Left kidney (tissue), 2 donors: Measurements from ENCODE around the gene SLC16A1. TPM values are rescaled to one million over a fixed set of nuclear protein-coding genes. Genes with fewer than 3 reads are reported as not detected.
A peak's percentile ranks its signal among the peaks of the same experiment; 100 is the strongest.
"Not testable (repeated sequence)": the region's sequence is repeated elsewhere in the genome, so short reads cannot be mapped to it uniquely, and the experiment has no call there.

Experiments
- DNase-seq: peaks from one replicate; pipeline ENCODE4 v3.0.0-alpha.2; 2013
- polyA plus RNA-seq: library from polyadenylated mRNA; unstranded; fragments of 120-200 nt; gene quantifications from one replicate; pipeline ENCODE4 v1.2.1, GENCODE V29; 2013; ENCODE audit not compliant: insufficient read length

The SLC16A1 gene
- polyA plus RNA-seq, 1 donor, result 61.9 TPM

DNA sequence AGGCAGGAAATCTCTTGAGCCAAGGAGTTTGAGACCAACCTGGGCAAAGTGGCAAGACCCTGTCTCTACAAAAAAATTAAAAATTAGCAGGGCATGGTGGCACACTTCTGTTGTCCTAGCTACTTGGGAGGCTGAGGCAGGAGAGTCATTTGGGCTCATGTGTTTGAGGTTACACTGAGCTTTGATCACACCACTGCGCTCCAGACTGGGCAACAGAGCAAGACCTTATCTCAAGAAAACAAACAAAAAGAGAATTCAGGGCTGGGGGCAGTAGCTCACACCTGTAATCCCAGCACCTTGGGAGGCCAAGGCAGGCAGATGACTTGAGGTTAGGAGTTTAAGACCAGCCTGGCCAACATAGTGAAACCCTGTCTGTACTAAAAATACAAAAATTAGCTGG, 17.8 kb upstream of the SLC16A1 start:
- DNase-seq, result no peak

DNA sequence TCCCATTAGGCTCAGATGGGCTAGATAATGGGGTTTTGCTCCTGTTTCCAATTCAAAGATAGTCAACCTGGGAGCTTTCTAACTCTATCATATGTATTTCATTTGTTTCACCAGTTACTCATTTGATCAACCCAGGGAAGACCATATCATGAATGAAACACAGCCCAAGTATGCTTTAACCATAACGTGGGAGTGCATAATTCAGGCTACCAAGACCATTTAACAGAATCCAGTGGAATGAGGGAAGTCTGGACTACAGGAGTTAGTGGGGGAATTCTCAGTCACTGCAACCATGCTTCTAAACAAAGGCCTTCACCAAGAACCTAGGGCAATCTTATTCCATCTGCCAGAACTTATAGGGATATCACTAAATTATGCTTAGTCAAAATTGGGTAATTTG, 15.0 kb upstream of the SLC16A1 start:
- no peak for DNase-seq

DNA sequence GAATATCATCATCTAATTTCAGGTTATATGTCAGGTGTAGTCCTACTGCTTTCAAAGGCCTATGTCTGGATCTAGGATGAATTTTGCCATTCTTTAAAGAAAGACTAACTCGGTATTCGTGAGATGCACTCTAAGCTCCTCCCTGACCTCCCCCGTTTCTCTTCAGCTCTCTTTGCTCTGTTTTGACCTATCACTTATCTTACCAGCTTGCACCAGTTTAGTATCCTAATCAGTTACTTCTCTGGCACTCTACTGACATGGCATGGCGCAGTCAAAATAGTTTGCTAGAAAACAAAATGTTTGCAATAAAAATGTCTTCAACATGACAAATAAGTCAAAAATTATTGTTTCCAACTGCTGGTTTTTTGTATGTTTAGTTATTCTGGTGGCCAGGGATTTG, 8.4 kb upstream of the SLC16A1 start:
- DNase-seq, result no peak

DNA sequence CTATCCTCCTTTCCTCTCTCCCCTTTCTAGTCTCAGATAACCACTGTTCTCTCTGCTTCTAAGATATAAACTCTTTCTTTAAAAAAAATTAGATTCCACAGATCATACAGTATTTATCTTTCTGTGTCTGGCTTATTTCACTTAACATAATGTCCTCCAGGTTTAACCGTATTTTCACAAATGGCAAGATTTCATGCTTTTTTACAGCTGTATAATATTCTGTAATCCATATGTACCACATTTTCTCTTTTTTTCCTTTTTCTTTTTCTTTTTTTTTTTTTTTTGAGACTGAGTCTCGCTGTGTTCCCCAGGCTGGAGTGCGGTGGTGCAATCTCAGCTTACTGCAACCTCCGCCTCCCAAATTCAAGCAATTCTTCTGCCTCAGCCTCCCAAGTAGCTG, 5.1 kb upstream of the SLC16A1 start:
- DNase-seq, result no peak

DNA sequence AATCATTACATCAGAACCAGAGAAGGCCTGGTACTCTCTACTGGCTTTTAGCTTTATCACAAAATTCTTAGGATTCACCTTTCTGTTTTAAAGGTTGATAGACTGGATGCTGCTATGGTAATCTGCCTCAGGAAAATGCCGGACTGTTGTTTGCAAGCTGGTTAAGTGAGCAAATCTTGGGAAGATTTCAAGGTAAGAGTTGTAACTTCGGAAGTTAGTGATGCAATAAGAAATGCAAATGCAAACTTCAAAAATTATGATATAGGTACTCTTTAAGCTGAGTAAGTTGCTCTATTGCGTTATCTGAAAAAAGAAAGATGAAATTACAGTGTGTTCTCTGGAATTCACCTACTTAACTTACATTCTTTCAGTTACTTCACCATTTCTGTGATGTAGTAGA, 4.4 kb upstream of the SLC16A1 start:
- no peak for DNase-seq

DNA sequence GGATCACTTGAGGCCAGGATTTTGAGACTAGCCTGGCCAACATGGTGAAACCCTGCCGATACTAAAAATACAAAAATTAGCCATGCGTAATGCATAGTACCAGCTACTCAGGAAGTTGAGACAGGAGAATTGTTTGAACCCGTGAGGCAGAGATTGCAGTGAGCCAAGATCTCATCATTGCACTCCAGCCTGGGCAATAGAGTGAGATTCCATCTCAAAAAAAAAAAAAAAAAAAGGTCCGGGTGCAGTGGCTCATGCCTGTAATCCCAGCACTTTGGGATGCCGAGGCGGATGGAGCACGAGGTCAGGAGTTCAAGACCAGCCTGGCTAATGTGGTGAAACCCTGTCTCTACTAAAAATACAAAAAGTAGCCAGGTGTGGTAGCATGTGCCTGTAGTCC, 2.2 kb upstream of the SLC16A1 start:
- DNase-seq, result not testable (repeated sequence)

DNA sequence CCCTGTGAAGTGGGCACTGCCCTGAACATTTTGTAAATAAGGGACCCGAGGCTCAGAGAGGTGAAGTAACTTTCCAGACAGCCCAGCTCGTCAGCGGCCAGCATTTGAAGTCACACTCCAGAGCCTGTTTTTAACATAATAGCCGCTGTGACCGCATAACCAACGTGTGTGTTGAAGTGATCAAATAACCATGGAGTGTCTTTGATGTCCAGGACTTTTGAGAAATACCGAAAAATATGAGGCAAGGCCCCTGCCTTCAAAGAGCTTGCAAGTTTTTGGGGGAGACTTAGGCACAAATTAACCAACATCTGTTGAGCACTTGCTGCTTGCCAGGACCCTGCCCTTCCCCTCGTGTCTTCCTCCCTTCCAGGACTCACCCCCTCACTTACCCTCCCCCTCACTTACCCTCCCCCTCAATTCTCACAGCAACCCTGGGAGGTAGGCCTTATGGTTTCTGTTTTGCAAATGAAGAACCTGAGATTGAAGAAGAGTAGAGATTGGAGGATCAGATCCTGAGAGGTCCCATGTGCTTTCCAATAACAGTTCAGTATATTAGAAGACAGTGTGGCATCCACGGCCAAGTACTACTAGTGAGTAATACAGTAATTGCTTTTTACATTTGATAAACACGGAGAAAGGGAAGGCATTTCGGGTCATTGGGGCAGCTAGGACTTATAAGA, 1.3 kb upstream of the SLC16A1 start:
- peak; percentile 43 for DNase-seq

DNA sequence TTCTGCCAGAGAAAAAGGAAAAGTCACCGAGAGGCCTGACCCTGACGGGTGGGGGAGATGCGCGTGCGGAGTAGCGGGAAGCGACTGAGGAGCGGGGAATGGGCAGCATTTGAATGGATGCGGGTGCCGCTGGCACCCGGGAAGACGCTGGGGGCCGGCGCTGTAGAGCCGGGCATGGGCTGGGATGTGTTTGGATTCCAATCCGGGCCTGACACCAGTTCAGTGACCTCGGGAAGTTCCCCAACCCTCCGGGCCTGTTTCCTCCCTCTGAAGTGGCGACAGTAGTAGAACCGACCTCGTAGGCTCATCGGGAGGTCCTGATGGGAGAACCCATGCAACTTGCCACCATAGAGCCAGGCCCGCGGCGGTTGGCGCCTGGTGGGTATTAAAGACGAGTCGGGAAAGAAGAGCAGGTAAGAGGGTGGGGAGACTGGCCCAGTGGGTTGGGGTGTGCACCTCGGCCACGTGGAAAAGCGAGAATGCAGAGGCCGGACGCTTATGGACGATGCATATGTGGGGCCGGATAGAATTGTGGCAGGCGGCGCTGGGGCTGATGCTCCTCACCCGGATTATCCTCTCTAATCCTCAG, 642 bp upstream of the SLC16A1 start:
- DNase-seq, result no peak

DNA sequence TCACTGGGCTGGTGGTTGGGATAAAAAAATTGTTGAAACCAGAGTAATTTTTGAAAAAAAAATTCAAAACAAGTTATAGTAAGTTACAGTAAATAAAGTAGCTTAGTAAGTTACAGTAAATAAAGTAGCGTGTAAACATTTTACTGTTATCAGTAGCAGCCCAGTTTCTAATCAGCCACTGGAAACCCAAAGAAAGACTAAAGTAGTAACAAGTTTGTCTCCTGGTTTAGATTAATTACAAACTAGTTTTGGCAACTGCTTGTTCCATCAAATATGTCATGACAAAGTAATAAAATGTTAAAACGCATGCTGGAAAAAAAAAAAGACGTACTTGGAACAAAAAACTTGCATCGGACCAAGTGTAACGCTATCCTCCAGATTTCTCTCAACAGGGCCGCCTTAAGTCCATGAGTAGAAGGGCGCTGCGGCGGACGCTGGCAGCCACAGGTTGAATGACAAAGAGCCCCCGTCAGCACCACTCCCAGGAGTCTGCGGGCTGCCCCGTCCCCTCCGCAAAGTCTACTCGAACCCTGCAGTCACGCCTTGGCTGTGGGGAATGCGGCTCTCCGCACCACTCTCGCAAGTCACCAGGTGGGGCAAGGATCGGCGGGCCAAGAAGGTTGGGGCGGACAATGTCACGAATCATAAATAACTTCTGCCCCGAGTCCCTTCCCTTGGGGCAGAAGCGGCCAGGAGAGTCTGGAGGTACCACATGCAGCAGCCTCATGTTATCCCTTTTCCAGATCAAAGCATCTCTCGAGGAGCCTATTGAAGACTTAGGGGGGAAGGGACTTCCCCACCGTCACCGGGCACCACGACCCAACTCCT, 837 bp downstream of the SLC16A1 start:
- DNase-seq, result peak; percentile 70

DNA sequence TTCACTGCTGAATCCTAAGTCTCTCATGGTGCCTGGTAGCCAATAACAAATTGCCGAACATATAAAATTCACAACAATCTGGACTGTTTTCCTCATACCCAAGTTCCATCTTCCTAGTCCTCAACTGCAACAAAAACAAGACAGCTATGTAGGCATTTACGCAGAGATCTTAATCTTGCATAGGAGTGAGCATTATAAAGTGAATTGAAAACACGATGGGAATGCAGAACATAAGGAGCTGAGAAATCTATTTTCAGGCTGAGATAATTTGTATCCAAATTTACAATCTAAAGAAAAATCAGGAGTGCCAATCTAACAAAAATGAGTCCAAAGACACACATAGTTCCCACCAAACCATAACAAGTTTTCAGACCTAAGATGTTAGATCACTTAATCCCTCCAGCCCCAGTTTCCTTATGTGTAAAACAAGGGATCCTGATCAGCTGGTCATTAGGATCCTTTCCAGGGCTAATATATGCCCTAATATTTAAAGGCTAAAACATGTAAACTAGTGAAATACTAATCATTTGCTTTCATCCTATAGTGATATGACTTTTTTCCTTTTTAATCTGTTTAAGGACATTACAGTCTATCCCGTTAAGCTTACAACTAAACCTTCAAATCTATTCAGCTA, 1.9 kb downstream of the SLC16A1 start:
- DNase-seq, result no peak

DNA sequence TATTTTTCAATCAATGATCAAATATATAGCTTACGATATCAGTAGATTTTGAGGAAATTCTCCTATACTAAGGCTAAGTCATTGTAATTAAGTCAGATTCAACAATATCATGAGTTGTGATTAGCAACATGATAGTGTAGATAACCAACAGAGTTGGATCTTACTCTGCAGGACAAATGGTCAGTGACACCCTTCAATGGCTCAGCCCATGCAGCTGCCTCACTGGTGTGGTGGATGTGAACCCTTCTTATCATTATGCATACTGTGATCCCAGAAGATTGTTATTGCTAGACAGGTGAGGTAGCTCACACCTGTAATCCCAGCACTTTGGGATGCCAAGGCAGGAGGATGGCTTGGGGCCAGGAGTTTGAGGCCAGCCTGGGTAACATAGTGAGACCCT, 5.6 kb downstream of the SLC16A1 start:
- DNase-seq, result no peak

DNA sequence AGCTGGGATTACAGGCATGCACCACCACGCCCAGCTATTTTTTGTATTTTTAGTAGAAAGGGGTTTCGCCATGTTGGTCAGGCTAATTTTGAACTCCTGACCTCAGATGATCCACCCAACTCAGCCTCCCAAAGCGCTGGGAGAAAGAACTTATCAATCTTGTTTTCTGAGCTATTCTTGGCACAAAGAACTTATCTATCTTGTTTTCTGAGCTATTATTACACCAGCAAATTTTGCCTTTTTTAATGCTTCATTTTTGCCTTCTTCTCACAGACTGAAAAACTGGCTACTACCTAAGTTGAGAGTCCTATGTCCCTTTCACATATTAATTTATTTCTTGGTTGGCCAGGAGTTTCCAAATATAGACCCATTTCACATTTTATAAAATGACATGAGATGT, 9.3 kb downstream of the SLC16A1 start:
- no peak for DNase-seq

DNA sequence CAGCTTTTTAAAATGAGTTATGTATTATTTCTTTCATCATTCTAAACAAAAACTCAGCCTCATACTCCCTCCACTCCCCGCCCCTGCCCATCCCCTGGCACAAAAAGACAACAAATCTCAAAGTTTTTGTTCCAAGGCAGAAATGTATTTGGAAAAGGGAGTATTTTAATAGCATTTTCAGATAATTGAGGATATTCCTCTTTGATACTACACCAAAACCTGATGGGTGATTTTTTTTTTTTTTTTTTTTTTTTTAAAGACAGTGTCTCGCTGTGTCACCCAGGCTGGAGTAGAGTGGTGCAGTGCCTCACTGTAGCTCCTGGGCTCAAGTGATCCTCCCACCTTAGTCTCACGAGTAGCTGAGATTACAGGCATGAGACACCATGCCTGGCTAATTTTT, 16.2 kb downstream of the SLC16A1 start:
- DNase-seq, result no peak

DNA sequence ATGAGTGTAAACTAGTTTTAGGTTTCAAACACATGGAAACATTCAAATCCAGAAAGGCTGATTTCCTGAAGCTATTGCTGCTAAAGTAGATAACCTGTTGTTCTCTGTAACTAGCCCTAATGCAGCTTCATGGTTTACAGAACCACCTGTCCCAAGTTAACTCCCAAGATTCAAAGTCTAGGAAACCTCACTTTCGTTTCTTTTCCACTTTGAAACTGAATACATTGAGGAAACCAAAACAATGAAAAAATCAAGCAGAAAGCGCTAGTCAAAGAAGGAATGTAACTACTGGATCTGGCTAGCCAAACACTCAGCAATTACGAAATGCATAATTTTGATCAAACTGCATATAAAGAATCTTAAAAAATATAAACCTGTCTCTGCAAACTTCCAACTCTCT, 17.8 kb downstream of the SLC16A1 start:
- no peak for DNase-seq

DNA sequence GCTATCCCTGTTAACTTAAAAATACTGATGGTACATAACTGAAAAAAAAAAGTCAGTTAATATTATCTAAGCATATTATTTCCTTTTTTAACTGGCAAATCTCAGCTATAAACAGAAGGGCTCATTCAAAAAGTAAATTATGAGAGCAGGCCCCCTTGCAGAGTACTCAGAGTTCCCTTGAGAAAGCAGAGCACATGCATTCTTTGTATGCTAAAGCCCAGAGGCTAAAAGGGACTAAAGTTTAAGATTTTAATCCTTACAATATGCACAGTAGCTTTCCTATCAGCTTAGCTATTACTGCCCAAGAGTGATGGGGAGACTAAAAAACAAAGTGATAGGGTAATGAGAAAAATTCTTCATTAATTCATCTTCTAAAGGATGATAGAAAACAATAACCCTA, 18.5 kb downstream of the SLC16A1 start:
- no peak for DNase-seq

DNA sequence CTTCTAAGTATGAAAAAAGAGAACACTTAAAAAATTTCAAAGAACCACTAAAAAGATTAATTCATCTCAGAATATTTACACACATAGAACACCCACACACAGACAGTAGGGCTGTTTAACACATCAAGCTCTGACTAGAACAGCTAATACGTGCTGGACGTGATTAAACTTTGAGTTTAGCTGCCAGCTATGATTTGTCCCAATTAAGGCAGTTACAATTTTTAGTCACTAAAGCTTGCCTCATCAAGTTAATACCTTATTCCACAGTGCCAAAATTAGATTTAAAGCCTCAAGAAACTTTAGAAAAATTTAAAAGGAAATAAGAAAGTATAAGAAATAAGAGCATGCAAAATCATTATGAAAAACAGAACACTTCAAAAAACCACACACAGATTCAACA, 18.9 kb downstream of the SLC16A1 start:
- no peak for DNase-seq

DNA sequence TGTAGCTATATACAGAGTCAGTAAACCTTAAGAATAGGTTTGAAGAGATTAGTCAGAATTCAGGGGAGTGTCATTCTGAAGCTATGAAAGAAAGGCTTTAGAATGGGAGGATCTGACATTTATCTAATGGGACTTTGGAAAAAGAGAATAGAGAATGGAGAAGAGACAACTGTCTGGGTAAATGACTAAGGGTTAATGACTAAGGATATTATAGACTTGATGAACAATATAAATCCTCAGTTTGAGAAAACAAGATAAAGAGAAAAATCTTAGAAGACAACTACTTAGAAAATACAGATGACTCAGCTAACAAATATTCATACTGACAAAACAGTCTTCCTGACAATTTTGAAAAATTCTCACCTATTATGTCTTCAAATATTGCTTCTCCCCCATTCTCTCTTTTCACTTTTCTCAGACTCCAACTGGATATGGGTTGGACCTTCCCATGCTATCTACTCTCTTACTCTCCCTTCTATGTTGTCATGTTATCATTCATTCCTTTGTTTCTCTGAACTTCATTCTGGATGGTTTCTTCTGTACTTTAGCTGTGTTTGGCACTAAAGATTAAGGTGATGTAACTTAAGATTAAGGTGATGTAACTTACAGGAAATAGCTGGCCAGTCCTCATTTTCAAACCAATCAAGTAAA, 20.4 kb downstream of the SLC16A1 start:
- no peak for DNase-seq

DNA sequence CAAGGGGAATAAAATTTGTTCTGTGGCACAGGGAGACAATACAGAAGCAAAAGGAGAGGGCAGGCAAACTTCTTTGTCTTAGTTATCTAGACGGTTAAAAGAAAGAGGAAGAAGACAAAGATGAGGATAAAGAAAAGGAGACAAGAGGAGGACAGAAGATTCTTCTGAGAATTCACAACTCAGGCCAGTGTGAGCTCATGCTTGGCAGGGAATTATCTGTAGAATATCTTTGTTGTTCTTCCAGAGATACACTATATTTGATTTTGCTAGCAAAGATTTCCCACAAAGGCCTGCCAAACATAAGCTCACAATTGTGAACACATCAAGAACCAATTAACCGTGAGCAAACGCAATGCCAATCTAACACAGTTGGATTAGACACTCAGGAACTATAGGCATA, 21.4 kb downstream of the SLC16A1 start:
- DNase-seq, result no peak

DNA sequence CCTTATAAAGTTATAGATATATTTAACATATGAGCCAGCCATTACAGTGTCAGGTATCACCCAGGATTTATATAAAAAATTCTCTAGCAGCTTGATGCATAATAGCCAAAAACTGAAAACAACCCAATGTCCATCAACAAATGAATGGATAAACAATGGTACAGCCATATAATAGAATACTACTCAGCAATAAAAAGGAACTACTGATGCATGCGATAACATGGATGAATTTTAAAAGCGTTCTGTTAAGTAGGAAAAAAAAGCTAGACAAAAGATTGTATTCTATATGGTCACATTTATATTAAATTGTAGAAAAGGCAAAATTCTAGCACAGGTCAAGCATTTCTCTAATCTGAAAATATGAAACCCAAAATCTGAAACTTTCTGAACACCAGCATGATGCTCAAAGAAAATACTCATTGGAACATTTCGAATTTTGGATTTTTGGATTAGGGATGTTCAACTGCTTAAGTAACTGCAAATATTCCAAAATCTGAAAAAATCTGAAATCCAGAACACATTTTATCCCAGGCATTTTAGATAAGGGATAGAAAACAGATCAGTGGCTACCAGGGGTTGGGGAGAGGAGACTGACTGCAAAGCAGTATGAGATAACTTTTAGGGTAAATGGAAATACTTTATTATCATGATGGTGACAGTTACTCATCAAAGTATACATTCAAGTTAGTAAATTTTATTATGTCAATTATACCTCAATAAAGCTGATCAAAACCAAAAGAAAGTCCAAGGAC, 22.0 kb downstream of the SLC16A1 start:
- DNase-seq, result no peak

DNA sequence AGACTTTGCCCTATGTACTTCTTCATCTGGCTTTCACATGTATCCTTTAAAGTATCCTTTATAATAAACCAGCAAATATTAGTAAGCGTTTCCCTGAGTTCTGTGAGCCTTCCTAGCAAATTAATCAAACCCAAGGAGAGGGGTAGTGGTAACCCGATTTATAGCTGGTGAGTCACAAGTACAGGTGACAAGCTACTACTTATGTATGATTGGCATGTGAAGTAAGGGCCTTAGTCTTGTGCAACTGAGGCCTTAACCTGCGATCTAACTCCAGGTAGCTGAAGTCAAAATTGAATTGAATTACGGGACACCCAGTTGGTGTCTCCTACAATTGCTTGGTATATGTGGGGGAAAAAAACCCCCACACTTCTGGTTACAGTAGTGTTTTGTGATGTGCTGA, 26.0 kb downstream of the SLC16A1 start:
- DNase-seq, result no peak

DNA sequence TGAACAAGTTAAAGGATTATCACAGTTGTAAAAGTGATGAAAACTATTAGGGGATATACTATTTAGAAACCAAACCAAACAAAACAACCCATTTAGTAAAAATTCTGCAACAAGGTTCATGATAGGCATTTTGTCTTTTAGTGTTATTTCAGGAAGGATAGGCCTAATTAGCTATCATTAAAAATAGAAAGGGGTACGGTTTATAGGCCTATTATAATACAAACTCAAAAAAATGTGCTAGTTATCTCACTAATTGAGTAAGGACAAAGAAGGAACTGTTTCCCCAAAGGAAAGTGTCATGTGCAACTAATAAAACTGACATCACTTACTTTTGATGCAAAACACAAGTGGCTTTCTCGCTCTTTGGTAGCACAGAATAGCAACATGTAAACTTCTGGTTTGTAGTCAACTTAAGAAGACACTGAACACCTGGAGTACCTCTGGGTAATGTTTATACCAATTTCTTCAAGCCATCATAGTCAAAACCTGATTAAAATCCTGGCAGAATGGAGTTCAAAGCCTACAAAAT, 28.5 kb downstream of the SLC16A1 start:
- no peak for DNase-seq
